H9 (cell line): ENCODE measurements around the gene CTPS2. TPM values are rescaled to one million over a fixed set of nuclear protein-coding genes. Genes with fewer than 3 reads are reported as not detected.
A peak's percentile ranks its signal among the peaks of the same experiment; 100 is the strongest.

ENCODE experiments used
- DNase-seq: peaks from one replicate; pipeline ENCODE4 v3.0.0-alpha.2; 2017
- H2AFZ ChIP-seq: one replicate; pipeline ENCODE4 v1.6.1; 2013; ENCODE audit warnings: mild to moderate bottlenecking, low read length, control low read depth, moderate library complexity
- H2AK5ac ChIP-seq: 2 replicates; pipeline ENCODE4 v1.6.1; 2013; ENCODE audit warnings: low read length, control low read depth, mixed read lengths; ENCODE audit not compliant: insufficient read length
- H2BK120ac ChIP-seq: one replicate; pipeline ENCODE4 v1.6.1; 2013; ENCODE audit warnings: low read depth, mild to moderate bottlenecking, low read length, control low read depth, inconsistent platforms; ENCODE audit not compliant: poor library complexity, severe bottlenecking
- H2BK12ac ChIP-seq: 2 replicates; pipeline ENCODE4 v1.6.1; 2013; ENCODE audit warnings: low read length, control low read depth, mixed read lengths, low read depth; ENCODE audit not compliant: insufficient read length
- H2BK15ac ChIP-seq: 2 replicates; pipeline ENCODE4 v1.6.1; 2013; ENCODE audit warnings: low read depth, low read length, control low read depth
- H2BK20ac ChIP-seq: one replicate; pipeline ENCODE4 v1.6.1; 2013; ENCODE audit warnings: low read depth, mild to moderate bottlenecking, low read length, control low read depth, inconsistent platforms; ENCODE audit not compliant: poor library complexity, severe bottlenecking
- H2BK5ac ChIP-seq: 2 replicates; pipeline ENCODE4 v1.6.1; 2013; ENCODE audit warnings: low read length, control low read depth, mixed read lengths; ENCODE audit not compliant: insufficient read length
- H3K14ac ChIP-seq: 2 replicates; pipeline ENCODE4 v1.6.1; 2013; ENCODE audit warnings: low read length, control low read depth; ENCODE audit not compliant: insufficient read depth
- H3K18ac ChIP-seq: 2 replicates; pipeline ENCODE4 v1.6.1; 2013; ENCODE audit warnings: low read depth, mild to moderate bottlenecking, mixed read lengths, low read length, control low read depth; ENCODE audit not compliant: insufficient read length
- H3K23ac ChIP-seq: 2 replicates; pipeline ENCODE4 v1.6.1; 2013; ENCODE audit warnings: low read length, control low read depth, mixed read lengths, low read depth; ENCODE audit not compliant: insufficient read length
- H3K23me2 ChIP-seq: 2 replicates; pipeline ENCODE4 v1.6.1; 2013; ENCODE audit warnings: low read depth, mild to moderate bottlenecking, mixed read lengths, low read length, control low read depth; ENCODE audit not compliant: insufficient read length, poor library complexity, severe bottlenecking
- H3K27ac ChIP-seq: 2 replicates; pipeline ENCODE4 v1.5.1; 2013; ENCODE audit warnings: low read length, control low read depth, mixed read lengths, low read depth; ENCODE audit not compliant: insufficient read length
- H3K27me3 ChIP-seq: 2 replicates; pipeline ENCODE4 v1.6.1; 2013; ENCODE audit warnings: low read length, control low read depth, inconsistent platforms; ENCODE audit not compliant: insufficient read depth
- H3K4ac ChIP-seq: 2 replicates; pipeline ENCODE4 v1.6.1; 2013; ENCODE audit warnings: low read depth, mild to moderate bottlenecking, control low read depth, inconsistent platforms, low read length, moderate library complexity
- H3K4me1 ChIP-seq: 2 replicates; pipeline ENCODE4 v1.6.1; 2013; ENCODE audit warnings: low read length, control low read depth, inconsistent platforms; ENCODE audit not compliant: insufficient read depth
- H3K4me2 ChIP-seq: 2 replicates; pipeline ENCODE4 v1.6.1; 2013; ENCODE audit warnings: low read length, control low read depth, mixed read lengths; ENCODE audit not compliant: insufficient read length, insufficient read depth
- H3K56ac ChIP-seq: 2 replicates; pipeline ENCODE4 v1.6.1; 2013; ENCODE audit warnings: low read depth, mild to moderate bottlenecking, mixed read lengths, low read length, control low read depth; ENCODE audit not compliant: insufficient read length
- H3K79me1 ChIP-seq: 2 replicates; pipeline ENCODE4 v1.6.1; 2013; ENCODE audit warnings: low read depth, mild to moderate bottlenecking, moderate library complexity, low read length, control low read depth, inconsistent platforms; ENCODE audit not compliant: insufficient read depth, poor library complexity, severe bottlenecking
- H3K79me2 ChIP-seq: 2 replicates; pipeline ENCODE4 v1.6.1; 2013; ENCODE audit warnings: low read length, control low read depth, inconsistent platforms; ENCODE audit not compliant: insufficient read depth
- H3K9ac ChIP-seq: 2 replicates; pipeline ENCODE4 v1.6.1; 2013; ENCODE audit warnings: low read length, control low read depth, mixed read lengths; ENCODE audit not compliant: insufficient read length; ENCODE audit errors: extremely low read depth
- H3K9me3 ChIP-seq: one replicate; pipeline ENCODE4 v1.6.1; 2013; ENCODE audit warnings: low read depth, low read length, inconsistent platforms; ENCODE audit not compliant: control insufficient read depth
- H3T11ph ChIP-seq: one replicate; pipeline ENCODE4 v1.6.1; 2013; ENCODE audit warnings: mild to moderate bottlenecking, low read length, control low read depth, inconsistent platforms
- H4K20me1 ChIP-seq: one replicate; pipeline ENCODE4 v1.6.1; 2013; ENCODE audit not compliant: control insufficient read depth, insufficient read length, insufficient read depth
- H4K5ac ChIP-seq: 2 replicates; pipeline ENCODE4 v1.6.1; 2013; ENCODE audit warnings: low read depth, mild to moderate bottlenecking, mixed read lengths, low read length, control low read depth; ENCODE audit not compliant: insufficient read length
- H4K8ac ChIP-seq: replicated peaks from 2 replicates; pipeline ENCODE4 v1.6.1; 2013; ENCODE audit warnings: low read length, control low read depth, mixed read lengths, low read depth; ENCODE audit not compliant: insufficient read length
- H4K91ac ChIP-seq: 2 replicates; pipeline ENCODE4 v1.6.1; 2013; ENCODE audit warnings: low read depth, mild to moderate bottlenecking, moderate library complexity, mixed read lengths, low read length, control low read depth; ENCODE audit not compliant: insufficient read length
- H3K27ac Mint-ChIP-seq, 3 experiments: 2 replicates in 2 of 3; 3 replicates in 1 of 3; pipeline ENCODE4 v1.8.0; 2020 to 2021; ENCODE audit warnings: mixed read lengths in 3 of 3, mild to moderate bottlenecking in 1 of 3, moderate library complexity in 1 of 3
- H3K27me3 Mint-ChIP-seq: 2 replicates; pipeline ENCODE4 v1.8.0; 2021; ENCODE audit warnings: low read depth, mild to moderate bottlenecking, moderate library complexity, mixed read lengths
- H3K36me3 Mint-ChIP-seq, 3 experiments: 2 replicates in 2 of 3; 3 replicates in 1 of 3; pipeline ENCODE4 v1.8.0; 2020 to 2021; ENCODE audit warnings: low read depth in 3 of 3, mixed read lengths in 3 of 3; ENCODE audit not compliant: insufficient read depth in 1 of 3
- H3K4me1 Mint-ChIP-seq, 2 experiments: 2 replicates each; pipeline ENCODE4 v1.8.0; 2020; ENCODE audit warnings: mixed read lengths in 2 of 2
- H3K4me3 Mint-ChIP-seq, 2 experiments: 2 replicates in 1 of 2; 3 replicates in 1 of 2; pipeline ENCODE4 v1.8.0; 2020 to 2021; ENCODE audit warnings: mild to moderate bottlenecking in 2 of 2, mixed read lengths in 2 of 2, moderate library complexity in 1 of 2
- H3K9me3 Mint-ChIP-seq, 2 experiments: 2 replicates in 1 of 2; 3 replicates in 1 of 2; pipeline ENCODE4 v1.8.0; 2020; ENCODE audit warnings: mild to moderate bottlenecking in 2 of 2, mixed read lengths in 2 of 2, moderate library complexity in 1 of 2
- CTCF ChIP-seq: fragments of 200-600 bp; sonication (generic); conservative IDR thresholded peaks from 3 replicates; pipeline ENCODE4 v1.8.0; 2021; ENCODE audit warnings: antibody characterized with exemption, mild to moderate bottlenecking
- WGBS: extraction: QIAGEN DNeasy Blood & Tissue Kit; methylation state at CpG from one replicate; pipeline ENCODE4 v1.1.7; 2013; ENCODE audit warnings: missing lambda C conversion rate, low lambda C conversion rate, mixed read lengths; ENCODE audit not compliant: insufficient read length; ENCODE audit errors: extremely low coverage; 5-methylcytosine and 5-hydroxymethylcytosine counted together
- total RNA-seq: library from RNA; stranded (reverse); gene quantifications from 2 replicates; pipeline ENCODE4 v1.2.1, GENCODE V29; 2021

CTPS2 gene
- total RNA-seq, 1 experiment from 2014 or later = 69.7 TPM

- Histone ChIP-seq H3K9ac (peak overlapping the region; percentile 78), H3K23me2 (peaks cover 3% of the 10 kb centered on the region), H3K56ac (no peak overlapping the region), H4K20me1 (no peaks in the 10 kb centered on the region), H3K9me3 (peaks cover 9% of the 10 kb centered on the region), H3K79me2 (no peaks in the 10 kb centered on the region; the same call in 1 of the 2 replicates), H3T11ph (no peak overlapping the region), H2BK12ac (no peak overlapping the region), H2BK20ac (no peak overlapping the region), H2BK5ac (no peak overlapping the region), H3K27ac (peak overlapping the region; percentile 98), H4K5ac (no peak overlapping the region), H3K23ac (no peak overlapping the region), H2BK15ac (no peak overlapping the region), H2AK5ac (peak overlapping the region; percentile 95), H3K18ac (peak overlapping the region; percentile 50), H4K91ac (no peak overlapping the region), H2BK120ac (no peak overlapping the region), H2AFZ (no peak overlapping the region), H4K8ac (no peak overlapping the region), H3K27me3 (no peaks in the 10 kb centered on the region), H3K4me2 (peak overlapping the region; percentile 66), H3K4me1 (no peaks in the 10 kb centered on the region; the same call in 1 of the 2 replicates), H3K79me1 (no peaks in the 10 kb centered on the region), H3K4ac (no peak overlapping the region), H3K14ac (no peak overlapping the region)
- Mint-ChIP-seq H3K9me3 (peaks cover 41 to 49% of the 10 kb centered on the region in 2 experiments), H3K27ac (peak overlapping the region; percentile 97 to 100 (median 99)), H3K4me1 (peaks cover 42 to 43% of the 10 kb centered on the region in 2 experiments), H3K4me3 (peak overlapping the region; percentile 67 to 69), H3K36me3 (peaks cover 54 to 57% (median 55%) of the 10 kb centered on the region in 3 experiments), H3K27me3 (no peaks in the 10 kb centered on the region)
- no peak for TF ChIP-seq CTCF
- WGBS = no CpG with 5 or more reads among the region's 3 CpGs
- no peak for DNase-seq
These were observed 133.0 kb downstream of the CTPS2 start for GRCh38 chrX:16579517-16579916.
